HepG2 (cell line): ENCODE results near the gene SLC9A9.

Experiments used
- BHLHE40 ChIP-seq: IDR thresholded peaks from 2 replicates; pipeline ENCODE4 v1.6.1; 2011; ENCODE audit warnings: low read length, improper control_type of control experiment
- EZH2 ChIP-seq: conservative IDR thresholded peaks from 2 replicates; pipeline ENCODE4 v1.6.1; 2012; ENCODE audit warnings: mild to moderate bottlenecking, low read depth, low read length, moderate library complexity
- FOXK1 ChIP-seq: sonication (generic); formaldehyde crosslinking; IDR thresholded peaks from 2 replicates; pipeline ENCODE4 v1.4.0; 2020; ENCODE audit warnings: low read depth, missing genetic modification reagents, borderline replicate concordance
- SP2 ChIP-seq: sonication (generic); formaldehyde crosslinking; IDR thresholded peaks from 2 replicates; pipeline ENCODE4 v1.5.1; 2020; ENCODE audit warnings: mild to moderate bottlenecking, missing genetic modification reagents
- TAF1 ChIP-seq: sonication (generic); formaldehyde crosslinking; IDR thresholded peaks from 2 replicates; pipeline ENCODE4 v1.4.0; 2020; ENCODE audit warnings: missing genetic modification reagents
- TMF1 ChIP-seq: sonication (generic); formaldehyde crosslinking; IDR thresholded peaks from 2 replicates; pipeline ENCODE4 v1.8.1; 2022; ENCODE audit warnings: low read depth, missing genetic modification reagents
- ZNF713 ChIP-seq: sonication (generic); formaldehyde crosslinking; IDR thresholded peaks from 2 replicates; pipeline ENCODE4 v1.4.0; 2020; ENCODE audit warnings: mild to moderate bottlenecking, missing genetic modification reagents
- TF ChIP-seq, protein P1 (sequence below): sonication (generic); formaldehyde crosslinking; IDR thresholded peaks from 2 replicates; pipeline ENCODE4 v1.4.0; 2020; ENCODE audit warnings: missing genetic modification reagents, borderline replicate concordance
- TF ChIP-seq, protein P2 (sequence below): sonication (generic); formaldehyde crosslinking; IDR thresholded peaks from 2 replicates; pipeline ENCODE4 v1.5.0; 2020; ENCODE audit warnings: mild to moderate bottlenecking, missing genetic modification reagents, moderate library complexity
- TF ChIP-seq, protein P3 (sequence below): sonication (generic); formaldehyde crosslinking; IDR thresholded peaks from 2 replicates; pipeline ENCODE4 v1.4.0; 2020; ENCODE audit warnings: mild to moderate bottlenecking, missing genetic modification reagents
- TF ChIP-seq, protein P4 (sequence below): IDR thresholded peaks from 2 replicates; pipeline ENCODE4 v1.4.0; 2020; ENCODE audit warnings: mild to moderate bottlenecking, missing genetic modification reagents
- TF ChIP-seq, protein P5 (sequence below): sonication (generic); formaldehyde crosslinking; IDR thresholded peaks from 2 replicates; pipeline ENCODE4 v1.4.0; 2020; ENCODE audit warnings: low read depth, mild to moderate bottlenecking, missing genetic modification reagents

DNA sequence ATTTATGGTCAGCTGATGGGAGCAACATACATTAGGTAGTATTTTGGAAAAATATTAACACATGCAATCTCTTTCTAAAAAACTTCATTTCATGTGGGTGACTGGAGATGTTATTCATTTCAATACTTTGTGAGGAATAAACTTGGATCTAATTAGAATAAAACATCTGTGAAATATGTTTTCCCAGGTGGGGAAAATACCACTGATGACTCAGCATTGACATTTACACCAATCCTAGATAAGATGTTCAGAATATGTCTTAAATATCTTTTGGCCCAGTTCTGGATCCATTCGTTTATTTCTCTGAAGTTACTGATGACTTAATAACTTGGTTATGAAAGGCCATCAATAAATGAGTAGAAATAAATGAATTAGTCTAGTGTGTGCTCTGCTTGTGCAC lies 481.1 kb downstream of the SLC9A9 start:
- TF ChIP-seq EZH2 (no peak), SP2 (no peak), BHLHE40 (no peak), TAF1 (no peak), TMF1 (no peak), FOXK1 (no peak), ZNF713 (no peak)
- TF ChIP-seq, protein P1, sequence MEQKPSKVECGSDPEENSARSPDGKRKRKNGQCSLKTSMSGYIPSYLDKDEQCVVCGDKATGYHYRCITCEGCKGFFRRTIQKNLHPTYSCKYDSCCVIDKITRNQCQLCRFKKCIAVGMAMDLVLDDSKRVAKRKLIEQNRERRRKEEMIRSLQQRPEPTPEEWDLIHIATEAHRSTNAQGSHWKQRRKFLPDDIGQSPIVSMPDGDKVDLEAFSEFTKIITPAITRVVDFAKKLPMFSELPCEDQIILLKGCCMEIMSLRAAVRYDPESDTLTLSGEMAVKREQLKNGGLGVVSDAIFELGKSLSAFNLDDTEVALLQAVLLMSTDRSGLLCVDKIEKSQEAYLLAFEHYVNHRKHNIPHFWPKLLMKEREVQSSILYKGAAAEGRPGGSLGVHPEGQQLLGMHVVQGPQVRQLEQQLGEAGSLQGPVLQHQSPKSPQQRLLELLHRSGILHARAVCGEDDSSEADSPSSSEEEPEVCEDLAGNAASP (CRISPR knock-in tag), result no peak
- TF ChIP-seq, protein P2, sequence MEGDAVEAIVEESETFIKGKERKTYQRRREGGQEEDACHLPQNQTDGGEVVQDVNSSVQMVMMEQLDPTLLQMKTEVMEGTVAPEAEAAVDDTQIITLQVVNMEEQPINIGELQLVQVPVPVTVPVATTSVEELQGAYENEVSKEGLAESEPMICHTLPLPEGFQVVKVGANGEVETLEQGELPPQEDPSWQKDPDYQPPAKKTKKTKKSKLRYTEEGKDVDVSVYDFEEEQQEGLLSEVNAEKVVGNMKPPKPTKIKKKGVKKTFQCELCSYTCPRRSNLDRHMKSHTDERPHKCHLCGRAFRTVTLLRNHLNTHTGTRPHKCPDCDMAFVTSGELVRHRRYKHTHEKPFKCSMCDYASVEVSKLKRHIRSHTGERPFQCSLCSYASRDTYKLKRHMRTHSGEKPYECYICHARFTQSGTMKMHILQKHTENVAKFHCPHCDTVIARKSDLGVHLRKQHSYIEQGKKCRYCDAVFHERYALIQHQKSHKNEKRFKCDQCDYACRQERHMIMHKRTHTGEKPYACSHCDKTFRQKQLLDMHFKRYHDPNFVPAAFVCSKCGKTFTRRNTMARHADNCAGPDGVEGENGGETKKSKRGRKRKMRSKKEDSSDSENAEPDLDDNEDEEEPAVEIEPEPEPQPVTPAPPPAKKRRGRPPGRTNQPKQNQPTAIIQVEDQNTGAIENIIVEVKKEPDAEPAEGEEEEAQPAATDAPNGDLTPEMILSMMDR (CRISPR knock-in tag), result no peak
- TF ChIP-seq, protein P3, sequence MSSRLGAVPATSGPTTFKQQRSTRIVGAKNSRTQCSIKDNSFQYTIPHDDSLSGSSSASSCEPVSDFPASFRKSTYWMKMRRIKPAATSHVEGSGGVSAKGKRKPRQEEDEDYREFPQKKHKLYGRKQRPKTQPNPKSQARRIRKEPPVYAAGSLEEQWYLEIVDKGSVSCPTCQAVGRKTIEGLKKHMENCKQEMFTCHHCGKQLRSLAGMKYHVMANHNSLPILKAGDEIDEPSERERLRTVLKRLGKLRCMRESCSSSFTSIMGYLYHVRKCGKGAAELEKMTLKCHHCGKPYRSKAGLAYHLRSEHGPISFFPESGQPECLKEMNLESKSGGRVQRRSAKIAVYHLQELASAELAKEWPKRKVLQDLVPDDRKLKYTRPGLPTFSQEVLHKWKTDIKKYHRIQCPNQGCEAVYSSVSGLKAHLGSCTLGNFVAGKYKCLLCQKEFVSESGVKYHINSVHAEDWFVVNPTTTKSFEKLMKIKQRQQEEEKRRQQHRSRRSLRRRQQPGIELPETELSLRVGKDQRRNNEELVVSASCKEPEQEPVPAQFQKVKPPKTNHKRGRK (CRISPR knock-in tag), result no peak
- TF ChIP-seq, protein P4, sequence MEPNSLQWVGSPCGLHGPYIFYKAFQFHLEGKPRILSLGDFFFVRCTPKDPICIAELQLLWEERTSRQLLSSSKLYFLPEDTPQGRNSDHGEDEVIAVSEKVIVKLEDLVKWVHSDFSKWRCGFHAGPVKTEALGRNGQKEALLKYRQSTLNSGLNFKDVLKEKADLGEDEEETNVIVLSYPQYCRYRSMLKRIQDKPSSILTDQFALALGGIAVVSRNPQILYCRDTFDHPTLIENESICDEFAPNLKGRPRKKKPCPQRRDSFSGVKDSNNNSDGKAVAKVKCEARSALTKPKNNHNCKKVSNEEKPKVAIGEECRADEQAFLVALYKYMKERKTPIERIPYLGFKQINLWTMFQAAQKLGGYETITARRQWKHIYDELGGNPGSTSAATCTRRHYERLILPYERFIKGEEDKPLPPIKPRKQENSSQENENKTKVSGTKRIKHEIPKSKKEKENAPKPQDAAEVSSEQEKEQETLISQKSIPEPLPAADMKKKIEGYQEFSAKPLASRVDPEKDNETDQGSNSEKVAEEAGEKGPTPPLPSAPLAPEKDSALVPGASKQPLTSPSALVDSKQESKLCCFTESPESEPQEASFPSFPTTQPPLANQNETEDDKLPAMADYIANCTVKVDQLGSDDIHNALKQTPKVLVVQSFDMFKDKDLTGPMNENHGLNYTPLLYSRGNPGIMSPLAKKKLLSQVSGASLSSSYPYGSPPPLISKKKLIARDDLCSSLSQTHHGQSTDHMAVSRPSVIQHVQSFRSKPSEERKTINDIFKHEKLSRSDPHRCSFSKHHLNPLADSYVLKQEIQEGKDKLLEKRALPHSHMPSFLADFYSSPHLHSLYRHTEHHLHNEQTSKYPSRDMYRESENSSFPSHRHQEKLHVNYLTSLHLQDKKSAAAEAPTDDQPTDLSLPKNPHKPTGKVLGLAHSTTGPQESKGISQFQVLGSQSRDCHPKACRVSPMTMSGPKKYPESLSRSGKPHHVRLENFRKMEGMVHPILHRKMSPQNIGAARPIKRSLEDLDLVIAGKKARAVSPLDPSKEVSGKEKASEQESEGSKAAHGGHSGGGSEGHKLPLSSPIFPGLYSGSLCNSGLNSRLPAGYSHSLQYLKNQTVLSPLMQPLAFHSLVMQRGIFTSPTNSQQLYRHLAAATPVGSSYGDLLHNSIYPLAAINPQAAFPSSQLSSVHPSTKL, result no peak
- TF ChIP-seq, protein P5, sequence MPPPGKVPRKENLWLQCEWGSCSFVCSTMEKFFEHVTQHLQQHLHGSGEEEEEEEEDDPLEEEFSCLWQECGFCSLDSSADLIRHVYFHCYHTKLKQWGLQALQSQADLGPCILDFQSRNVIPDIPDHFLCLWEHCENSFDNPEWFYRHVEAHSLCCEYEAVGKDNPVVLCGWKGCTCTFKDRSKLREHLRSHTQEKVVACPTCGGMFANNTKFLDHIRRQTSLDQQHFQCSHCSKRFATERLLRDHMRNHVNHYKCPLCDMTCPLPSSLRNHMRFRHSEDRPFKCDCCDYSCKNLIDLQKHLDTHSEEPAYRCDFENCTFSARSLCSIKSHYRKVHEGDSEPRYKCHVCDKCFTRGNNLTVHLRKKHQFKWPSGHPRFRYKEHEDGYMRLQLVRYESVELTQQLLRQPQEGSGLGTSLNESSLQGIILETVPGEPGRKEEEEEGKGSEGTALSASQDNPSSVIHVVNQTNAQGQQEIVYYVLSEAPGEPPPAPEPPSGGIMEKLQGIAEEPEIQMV (CRISPR knock-in tag), result no peak
